Endothelial cell of umbilical vein (primary cell): ENCODE data around the gene COMMD7. TPM values are rescaled to one million over a fixed set of nuclear protein-coding genes. Genes with fewer than 3 reads are reported as not detected.

ENCODE experiments used
- BruUV-seq: library from RNA; stranded (reverse); fragments of 400-500 nt; replicated peaks from 2 replicates; lab custom pipeline; 2021; lab: Mats Ljungman, UMichigan
- CTCF ChIA-PET: fragments of 300-600, 350-600 bp; sonication (Branson Sonifier 250); formaldehyde crosslinking; loops from one replicate; lab custom pipeline; 2021; ENCODE audit warnings: antibody characterized with exemption, inconsistent platforms; lab: Charles Lee
- POLR2A ChIA-PET: fragments of 300-600, 350-600 bp; sonication (Branson Sonifier 250); formaldehyde crosslinking; loops from one replicate; lab custom pipeline; 2021; ENCODE audit warnings: antibody characterized with exemption, inconsistent platforms; lab: Charles Lee
- DNase-seq: peaks from one replicate; pipeline ENCODE4 v3.0.0-alpha.2; 2011; ENCODE audit warnings: low read depth, low spot score
- FAIRE-seq: peaks from 2 replicates; lab custom pipeline; 2011; peaks lifted over from hg19 to GRCh38; lab: Jason Lieb, UNC
- H2AFZ ChIP-seq: 2 replicates; pipeline ENCODE4 v1.6.0; 2012; ENCODE audit warnings: low read depth, low read length, control low read depth, inconsistent platforms
- H3K27ac ChIP-seq: 2 replicates; pipeline ENCODE4 v1.5.1; 2011; ENCODE audit warnings: low read depth, mild to moderate bottlenecking, control low read depth, low read length, moderate library complexity; ENCODE audit not compliant: insufficient read depth
- H3K27me3 ChIP-seq, 2 experiments: 2 replicates each; pipeline versions ENCODE4 v1.6.0 to v1.6.1; 2011; ENCODE audit warnings: low read length in 2 of 2, mixed read lengths in 1 of 2; ENCODE audit not compliant: control insufficient read depth in 2 of 2, insufficient read depth in 2 of 2
- H3K36me3 ChIP-seq, 2 experiments: 2 replicates in 1 of 2; 3 replicates in 1 of 2; pipeline ENCODE4 v1.5.1; 2011; ENCODE audit warnings: low read length in 2 of 2, mild to moderate bottlenecking in 1 of 2, moderate library complexity in 1 of 2; ENCODE audit not compliant: control insufficient read depth in 2 of 2, insufficient read depth in 2 of 2; ENCODE audit errors: extremely low read depth in 1 of 2
- H3K4me1 ChIP-seq: 3 replicates; pipeline ENCODE4 v1.5.1; 2011; ENCODE audit warnings: mild to moderate bottlenecking, low read length; ENCODE audit not compliant: control insufficient read depth, insufficient read depth; ENCODE audit errors: extremely low read depth
- H3K4me2 ChIP-seq: 2 replicates; pipeline ENCODE4 v1.6.1; 2011; ENCODE audit warnings: low read length, control low read depth, mixed read lengths; ENCODE audit not compliant: insufficient read depth
- H3K4me3 ChIP-seq, 3 experiments: fragments of 200-600 bp in 1 of 3; sonication (generic), shearing (Covaris generic) in 1 of 3; replicated peaks in 1 of 3; 2 replicates each; pipeline ENCODE4 v1.5.1; 2011 to 2016; ENCODE audit warnings: control low read depth in 3 of 3, low read length in 3 of 3, mild to moderate bottlenecking in 2 of 3, inconsistent platforms in 1 of 3, low read depth in 1 of 3, moderate library complexity in 1 of 3; ENCODE audit not compliant: insufficient read depth in 1 of 3
- H3K79me2 ChIP-seq: 2 replicates; pipeline ENCODE4 v1.6.0; 2012; ENCODE audit warnings: low read length, inconsistent platforms; ENCODE audit not compliant: control insufficient read depth, insufficient read depth
- H3K9ac ChIP-seq: replicated peaks from 2 replicates; pipeline ENCODE3; 2011; ENCODE audit warnings: low read length, control low read depth; ENCODE audit not compliant: insufficient read depth; ENCODE audit errors: extremely low read depth
- H3K9me1 ChIP-seq: replicated peaks from 3 replicates; pipeline ENCODE4 v1.6.0; 2011; ENCODE audit warnings: mild to moderate bottlenecking, low read length; ENCODE audit not compliant: control insufficient read depth, insufficient read depth; ENCODE audit errors: extremely low read depth
- H3K9me3 ChIP-seq: replicated peaks from 2 replicates; pipeline ENCODE4 v1.5.1; 2012; ENCODE audit warnings: low read length, inconsistent platforms; ENCODE audit not compliant: control insufficient read depth, insufficient read depth
- H4K20me1 ChIP-seq: replicated peaks from 2 replicates; pipeline ENCODE3; 2011; ENCODE audit warnings: mild to moderate bottlenecking, low read length; ENCODE audit not compliant: control insufficient read depth, insufficient read depth; ENCODE audit errors: extremely low read depth
- EZH2 ChIP-seq: IDR thresholded peaks from 2 replicates; pipeline ENCODE4 v1.6.1; 2012; ENCODE audit warnings: borderline replicate concordance, low read depth, mild to moderate bottlenecking, moderate library complexity, low read length, inconsistent platforms; ENCODE audit not compliant: severe bottlenecking
- FOS ChIP-seq: IDR thresholded peaks from 2 replicates; pipeline ENCODE4 v1.6.1; 2011; ENCODE audit warnings: mild to moderate bottlenecking, low read length, moderate library complexity, borderline replicate concordance; ENCODE audit not compliant: insufficient read depth
- GATA2 ChIP-seq: IDR thresholded peaks from 2 replicates; pipeline ENCODE4 v1.7.0; 2011; ENCODE audit warnings: low read depth, mild to moderate bottlenecking, moderate library complexity, mixed read lengths, low read length; ENCODE audit not compliant: insufficient read length, insufficient read depth
- JUN ChIP-seq: IDR thresholded peaks from 2 replicates; pipeline ENCODE4 v1.6.1; 2011; ENCODE audit warnings: borderline replicate concordance, low read depth; ENCODE audit not compliant: insufficient read length, insufficient read depth
- MYC ChIP-seq: IDR thresholded peaks from one replicate; pipeline ENCODE4 v1.6.1; 2011; ENCODE audit warnings: mild to moderate bottlenecking, low read depth, low read length
- POLR2A ChIP-seq: IDR thresholded peaks from 2 replicates; pipeline ENCODE4 v1.6.1; 2012; ENCODE audit warnings: low read depth, mild to moderate bottlenecking, control low read depth, low read length
- POLR2AphosphoS5 ChIP-seq: IDR thresholded peaks from 2 replicates; pipeline ENCODE4 v1.6.1; 2012; ENCODE audit warnings: low read depth, mild to moderate bottlenecking, control low read depth, low read length, moderate library complexity; ENCODE audit not compliant: insufficient read depth
- dilution Hi-C: fragments of 300-500 bp; cut with MboI; formaldehyde crosslinking; loops from one replicate; pipeline ENCODE4 v1.15.0; 2019; ENCODE audit warnings: low sequenced_read_pairs; ENCODE audit not compliant: extremely low pct_ligation_motif_present
- intact Hi-C: fragments of 100-400 bp; cut with micrococcal nuclease; formaldehyde crosslinking; loops from one replicate; pipeline ENCODE4 v1.10.0; 2022
- polyA plus RNA-seq, 4 experiments: library from polyadenylated mRNA; depleted of rRNA in 3 of 4; stranded (reverse) in 3 of 4; unstranded in 1 of 4; fragments of >200 nt; gene quantifications; 2 replicates each; pipeline versions ENCODE4 v1.2.1 to v1.2.3, GENCODE V29; 2011 to 2012; ENCODE audit warnings: missing spikeins in 1 of 4
- total RNA-seq: library from RNA; stranded (reverse); gene quantifications from 2 replicates; pipeline ENCODE4 v1.2.3, GENCODE V29; 2021
- TF ChIP-seq, protein P1 (sequence below), 2 donors: IDR thresholded peaks; 1 replicate in 1 of 2; 2 replicates in 1 of 2; pipeline ENCODE4 v1.5.1; 2011; ENCODE audit warnings: low read length in 2 of 2, mild to moderate bottlenecking in 2 of 2, moderate library complexity in 2 of 2, control low read depth in 1 of 2, inconsistent platforms in 1 of 2, low read depth in 1 of 2; ENCODE audit not compliant: insufficient read depth in 1 of 2; ENCODE audit errors: extremely low read depth in 1 of 2
- TF ChIP-seq, protein P2 (sequence below): IDR thresholded peaks from 2 replicates; pipeline ENCODE4 v1.6.1; 2011; ENCODE audit not compliant: insufficient read depth, insufficient read length

COMMD7 gene
- total and polyA plus RNA-seq, 2 donors (not counting 3 experiments of a cell fraction or from before 2014, with no cell fraction given), result 58.8 to 72.9 TPM

- Histone ChIP-seq H3K4me1 (peaks cover 10% of the 10 kb centered on the region), H3K27ac (no peak overlapping the region), H3K36me3 (no peaks in the 10 kb centered on the region), H4K20me1 (no peaks in the 10 kb centered on the region), H3K9me3 (no peaks in the 10 kb centered on the region), H2AFZ (no peak overlapping the region), H3K9ac (no peak overlapping the region), H3K9me1 (no peaks in the 10 kb centered on the region), H3K79me2 (no peaks in the 10 kb centered on the region), H3K27me3 (no peaks in the 10 kb centered on the region), H3K4me3 (no peak overlapping the region), H3K4me2 (no peak overlapping the region)
- FAIRE-seq (no peak), DNase-seq (no peak)
- dilution Hi-C loops (no loop called here), intact Hi-C loops (loop anchor here (1.0 kb wide), 1 partner anchor 9 kb away; the partner anchor contains the start of gene DNMT3B)
- BruUV-seq, result no TSS peak
- TF ChIP-seq POLR2A (no peak), JUN (no peak), MYC (no peak), POLR2AphosphoS5 (no peak), EZH2 (no peak), GATA2 (no peak), FOS (no peak)
- TF ChIP-seq, protein P1, sequence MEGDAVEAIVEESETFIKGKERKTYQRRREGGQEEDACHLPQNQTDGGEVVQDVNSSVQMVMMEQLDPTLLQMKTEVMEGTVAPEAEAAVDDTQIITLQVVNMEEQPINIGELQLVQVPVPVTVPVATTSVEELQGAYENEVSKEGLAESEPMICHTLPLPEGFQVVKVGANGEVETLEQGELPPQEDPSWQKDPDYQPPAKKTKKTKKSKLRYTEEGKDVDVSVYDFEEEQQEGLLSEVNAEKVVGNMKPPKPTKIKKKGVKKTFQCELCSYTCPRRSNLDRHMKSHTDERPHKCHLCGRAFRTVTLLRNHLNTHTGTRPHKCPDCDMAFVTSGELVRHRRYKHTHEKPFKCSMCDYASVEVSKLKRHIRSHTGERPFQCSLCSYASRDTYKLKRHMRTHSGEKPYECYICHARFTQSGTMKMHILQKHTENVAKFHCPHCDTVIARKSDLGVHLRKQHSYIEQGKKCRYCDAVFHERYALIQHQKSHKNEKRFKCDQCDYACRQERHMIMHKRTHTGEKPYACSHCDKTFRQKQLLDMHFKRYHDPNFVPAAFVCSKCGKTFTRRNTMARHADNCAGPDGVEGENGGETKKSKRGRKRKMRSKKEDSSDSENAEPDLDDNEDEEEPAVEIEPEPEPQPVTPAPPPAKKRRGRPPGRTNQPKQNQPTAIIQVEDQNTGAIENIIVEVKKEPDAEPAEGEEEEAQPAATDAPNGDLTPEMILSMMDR (IDR thresholded peaks at IDR 0.05; ENCODE audit: extremely low read depth in 1 of 2, insufficient read depth in 1 of 2, low read depth in 1 of 2, low read length in 2 of 2), result no peak
- TF ChIP-seq, protein P2, sequence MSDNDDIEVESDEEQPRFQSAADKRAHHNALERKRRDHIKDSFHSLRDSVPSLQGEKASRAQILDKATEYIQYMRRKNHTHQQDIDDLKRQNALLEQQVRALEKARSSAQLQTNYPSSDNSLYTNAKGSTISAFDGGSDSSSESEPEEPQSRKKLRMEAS, result no peak
- ChIA-PET POLR2A (no interaction called here), CTCF (no interaction called here)
These were observed 10.5 kb upstream of the COMMD7 start for GRCh38 chr20:32753731-32754130.
